Peyer's patch (tissue), 4 donors: ENCODE measurements around the gene TNS3. TPM values are rescaled to one million over a fixed set of nuclear protein-coding genes. Genes with fewer than 3 reads are reported as not detected.
A peak's percentile ranks its signal among the peaks of the same experiment; 100 is the strongest.

ENCODE experiments used
- DNase-seq, 3 donors: peaks; one replicate each; pipeline ENCODE4 v3.0.0-alpha.2; 2017 to 2019
- H3K27ac ChIP-seq, 4 donors: fragments of 200-600 bp; sonication (generic); one replicate each; pipeline ENCODE4 v1.5.1; 2016 to 2019
- H3K27me3 ChIP-seq, 2 donors: fragments of 200-600 bp; sonication (generic); one replicate each; pipeline ENCODE4 v1.5.1; 2019
- H3K36me3 ChIP-seq, 3 donors: fragments of 200-600 bp; sonication (generic); one replicate each; pipeline ENCODE4 v1.5.1; 2016 to 2019
- H3K4me1 ChIP-seq, 4 donors: fragments of 200-600 bp; sonication (generic); one replicate each; pipeline ENCODE4 v1.5.1; 2016 to 2019
- H3K4me3 ChIP-seq, 4 donors: fragments of 200-600 bp; sonication (generic); 1 replicate in 3 of 4; 2 replicates in 1 of 4; pipeline ENCODE4 v1.5.1; 2016 to 2019; ENCODE audit warnings: mild to moderate bottlenecking in 1 of 4
- H3K9me3 ChIP-seq, 4 donors: fragments of 200-600 bp; sonication (generic); one replicate each; pipeline ENCODE4 v1.5.1; 2016 to 2019; ENCODE audit warnings: mild to moderate bottlenecking in 1 of 4
- POLR2A ChIP-seq, 2 donors: fragments of 450-650 bp; IDR thresholded peaks; one replicate each; pipeline ENCODE4 v1.5.1; 2017; ENCODE audit warnings: antibody characterized with exemption in 2 of 2, mild to moderate bottlenecking in 2 of 2, moderate library complexity in 2 of 2
- total RNA-seq, 4 donors: library from RNA; depleted of rRNA; stranded (reverse); fragments of >200 nt; gene quantifications; one replicate each; pipeline ENCODE4 v1.1.0, GENCODE V29; 2016
- TF ChIP-seq, protein P1 (sequence below), 6 experiments: fragments of 450-650 bp in 4 of 6; fragments of 200-600 bp in 2 of 6; sonication (generic) in 1 of 6; IDR thresholded peaks; one replicate each; pipeline ENCODE4 v1.5.1; 2017 to 2019; ENCODE audit warnings: antibody characterized with exemption in 6 of 6, mild to moderate bottlenecking in 3 of 6, moderate library complexity in 1 of 6

TNS3 gene
- total RNA-seq, 4 donors from 2014 or later: 79.5 to 157 (median 112) TPM

GRCh38 chr7:47568056-47568455, 13.9 kb downstream of the TNS3 start:
- H3K4me1 ChIP-seq: peaks cover under 1 to 30% (median 18%) of the 10 kb centered on the region in 4 donors
- DNase-seq: no peak
- no peaks in the 10 kb centered on the region for H3K27me3 ChIP-seq
- H3K27ac ChIP-seq: peak overlapping the region in 1 of 4 donors; percentile 18
- H3K36me3 ChIP-seq: no peaks in the 10 kb centered on the region
- TF ChIP-seq, protein P1, sequence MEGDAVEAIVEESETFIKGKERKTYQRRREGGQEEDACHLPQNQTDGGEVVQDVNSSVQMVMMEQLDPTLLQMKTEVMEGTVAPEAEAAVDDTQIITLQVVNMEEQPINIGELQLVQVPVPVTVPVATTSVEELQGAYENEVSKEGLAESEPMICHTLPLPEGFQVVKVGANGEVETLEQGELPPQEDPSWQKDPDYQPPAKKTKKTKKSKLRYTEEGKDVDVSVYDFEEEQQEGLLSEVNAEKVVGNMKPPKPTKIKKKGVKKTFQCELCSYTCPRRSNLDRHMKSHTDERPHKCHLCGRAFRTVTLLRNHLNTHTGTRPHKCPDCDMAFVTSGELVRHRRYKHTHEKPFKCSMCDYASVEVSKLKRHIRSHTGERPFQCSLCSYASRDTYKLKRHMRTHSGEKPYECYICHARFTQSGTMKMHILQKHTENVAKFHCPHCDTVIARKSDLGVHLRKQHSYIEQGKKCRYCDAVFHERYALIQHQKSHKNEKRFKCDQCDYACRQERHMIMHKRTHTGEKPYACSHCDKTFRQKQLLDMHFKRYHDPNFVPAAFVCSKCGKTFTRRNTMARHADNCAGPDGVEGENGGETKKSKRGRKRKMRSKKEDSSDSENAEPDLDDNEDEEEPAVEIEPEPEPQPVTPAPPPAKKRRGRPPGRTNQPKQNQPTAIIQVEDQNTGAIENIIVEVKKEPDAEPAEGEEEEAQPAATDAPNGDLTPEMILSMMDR (IDR thresholded peaks at IDR 0.05): no peak
- TF ChIP-seq POLR2A (IDR thresholded peaks at IDR 0.05): no peak
- H3K9me3 ChIP-seq: no peaks in the 10 kb centered on the region
- no peak overlapping the region for H3K4me3 ChIP-seq

GRCh38 chr7:47565640-47566250, 16.2 kb downstream of the TNS3 start:
- TF ChIP-seq, protein P1 (IDR thresholded peaks at IDR 0.05): no peak
- no peak for TF ChIP-seq POLR2A (IDR thresholded peaks at IDR 0.05)
- Histone ChIP-seq H3K4me3 (no peak overlapping the region), H3K4me1 (peaks cover 4 to 27% (median 11%) of the 10 kb centered on the region in 4 donors), H3K27me3 (no peaks in the 10 kb centered on the region), H3K9me3 (no peaks in the 10 kb centered on the region), H3K27ac (no peak overlapping the region), H3K36me3 (no peaks in the 10 kb centered on the region)
- DNase-seq: no peak

- TF ChIP-seq, protein P1 (IDR thresholded peaks at IDR 0.05): no peak
- TF ChIP-seq POLR2A (IDR thresholded peaks at IDR 0.05): no peak
- Histone ChIP-seq H3K4me1 (peaks cover 4 to 22% (median 10%) of the 10 kb centered on the region in 4 donors), H3K27me3 (no peaks in the 10 kb centered on the region), H3K4me3 (no peak overlapping the region), H3K36me3 (no peaks in the 10 kb centered on the region), H3K9me3 (no peaks in the 10 kb centered on the region), H3K27ac (peak overlapping the region in 1 of 4 donors; percentile 45)
- no peak for DNase-seq
Measured at GRCh38 chr7:47563521-47563920, 18.4 kb downstream of the TNS3 start.

DNA sequence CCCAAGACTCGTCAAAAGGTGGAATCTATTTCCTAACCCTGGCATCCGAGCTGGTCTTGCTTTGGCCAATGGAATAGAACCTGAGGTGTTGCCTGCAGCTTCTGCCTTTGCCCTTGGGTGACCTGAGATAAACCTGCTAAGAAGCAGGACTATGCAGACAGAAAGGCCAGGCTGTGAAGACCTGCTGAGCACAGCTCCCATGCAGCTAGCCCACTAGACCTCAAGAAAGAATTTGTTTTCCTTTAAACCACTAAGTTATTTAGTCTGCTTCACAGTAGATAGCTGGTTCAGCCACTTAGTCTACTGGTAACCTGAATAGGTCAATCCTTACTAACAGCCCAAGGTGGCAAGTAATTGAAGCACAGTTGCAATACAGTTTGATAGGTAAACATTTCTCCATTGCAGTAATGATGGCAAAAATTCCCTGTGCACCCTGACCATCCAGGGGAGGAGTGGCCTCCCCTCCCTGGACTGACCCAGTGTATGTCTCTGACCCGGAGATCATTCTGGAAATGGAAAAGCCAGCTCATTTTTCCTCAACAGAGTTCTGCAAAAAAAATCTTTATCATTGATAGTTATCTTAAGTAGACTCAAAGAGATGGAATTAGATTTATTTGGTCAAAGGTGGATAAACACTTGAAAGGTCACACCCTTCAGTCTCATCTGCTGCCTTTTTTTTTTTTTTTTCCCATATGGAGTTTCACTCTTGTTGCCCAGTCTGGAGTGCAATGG, 20.0 kb downstream of the TNS3 start:
- Histone ChIP-seq H3K27me3 (no peaks in the 10 kb centered on the region), H3K27ac (peak overlapping the region in 2 of 4 donors; percentile 27 to 78), H3K4me3 (no peak overlapping the region), H3K9me3 (no peaks in the 10 kb centered on the region), H3K36me3 (no peaks in the 10 kb centered on the region), H3K4me1 (peaks cover 0 to 34% (median 2%) of the 10 kb centered on the region in 4 donors)
- no peak for DNase-seq
- TF ChIP-seq, protein P1 (IDR thresholded peaks at IDR 0.05): no peak
- TF ChIP-seq POLR2A (IDR thresholded peaks at IDR 0.05): no peak

GRCh38 chr7:47559306-47560220, 22.3 kb downstream of the TNS3 start:
- no peak for TF ChIP-seq POLR2A (IDR thresholded peaks at IDR 0.05)
- TF ChIP-seq, protein P1 (IDR thresholded peaks at IDR 0.05): no peak
- Histone ChIP-seq H3K27me3 (no peaks in the 10 kb centered on the region), H3K27ac (no peak overlapping the region), H3K4me3 (no peak overlapping the region), H3K9me3 (no peaks in the 10 kb centered on the region), H3K4me1 (peaks cover 0 to 34% (median 2%) of the 10 kb centered on the region in 4 donors), H3K36me3 (no peaks in the 10 kb centered on the region)
- DNase-seq: no peak
